GM13976 (cell line): ENCODE results near the gene SYCE3.
"Not testable (repeated sequence)": the region's sequence is repeated elsewhere in the genome, so short reads cannot be mapped to it uniquely, and the experiment has no call there.

Experiments used
- DNase-seq: peaks from one replicate; pipeline ENCODE4 v3.0.0; 2012; ENCODE audit warnings: low spot score
- in situ Hi-C: fragments of 300-500 bp; cut with MboI; formaldehyde crosslinking; loops from one replicate; pipeline ENCODE4 v1.12.0; 2022; ENCODE audit warnings: low sequenced_read_pairs, mixed read lengths, inconsistent platforms; ENCODE audit not compliant: unreplicated experiment
- TF ChIP-seq, protein P1 (sequence below): IDR thresholded peaks from 2 replicates; pipeline ENCODE4 v1.5.1; 2012; ENCODE audit warnings: borderline replicate concordance, mild to moderate bottlenecking; ENCODE audit not compliant: insufficient read depth; ENCODE audit errors: extremely low read depth, missing control alignments, control extremely low read depth

The SYCE3 gene

DNA sequence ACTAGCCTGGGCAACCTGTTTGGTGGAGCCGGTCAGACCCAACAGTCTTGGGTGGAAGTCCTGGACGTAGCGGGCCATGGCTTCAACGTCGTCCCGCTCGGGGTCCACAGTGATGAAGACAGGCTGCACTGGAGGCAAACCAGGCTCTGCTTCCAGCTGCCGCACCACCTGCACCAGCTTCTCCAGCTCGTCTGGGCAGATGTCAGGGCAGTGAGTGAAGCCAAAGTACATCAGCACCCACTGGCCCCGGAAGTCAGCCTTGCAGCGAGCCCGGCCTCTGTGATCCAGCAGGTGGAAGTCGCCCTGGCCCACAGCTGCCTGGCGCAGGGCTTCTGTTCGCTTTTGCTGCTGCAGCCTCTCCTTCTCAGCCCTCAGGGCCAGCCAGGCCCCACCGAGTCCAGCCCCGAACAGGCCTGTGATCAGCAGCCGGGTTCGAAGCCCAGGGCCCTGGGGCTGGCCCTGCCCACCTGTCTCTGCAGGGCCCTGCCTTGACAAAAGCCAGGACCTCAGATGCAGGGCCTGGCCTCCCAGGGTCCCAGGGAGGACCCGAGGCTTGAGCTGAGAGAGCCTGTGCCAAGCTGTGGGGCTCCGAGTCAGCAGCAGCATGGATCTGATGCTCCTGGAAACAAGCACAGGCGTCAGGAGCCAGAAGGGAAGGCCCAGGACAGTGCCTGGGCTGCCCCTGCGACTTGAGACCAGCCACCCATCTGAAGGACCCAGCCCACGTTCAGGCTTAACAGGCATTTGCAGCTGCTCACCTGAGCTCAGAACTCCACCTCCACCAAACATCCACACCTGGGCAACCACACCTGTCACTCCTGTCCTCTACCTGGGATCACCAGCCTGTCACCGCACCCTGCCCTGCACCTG is 38.7 kb downstream of the SYCE3 start:
- in situ Hi-C loops, result no loop called here
- DNase-seq, result no peak
- TF ChIP-seq, protein P1, sequence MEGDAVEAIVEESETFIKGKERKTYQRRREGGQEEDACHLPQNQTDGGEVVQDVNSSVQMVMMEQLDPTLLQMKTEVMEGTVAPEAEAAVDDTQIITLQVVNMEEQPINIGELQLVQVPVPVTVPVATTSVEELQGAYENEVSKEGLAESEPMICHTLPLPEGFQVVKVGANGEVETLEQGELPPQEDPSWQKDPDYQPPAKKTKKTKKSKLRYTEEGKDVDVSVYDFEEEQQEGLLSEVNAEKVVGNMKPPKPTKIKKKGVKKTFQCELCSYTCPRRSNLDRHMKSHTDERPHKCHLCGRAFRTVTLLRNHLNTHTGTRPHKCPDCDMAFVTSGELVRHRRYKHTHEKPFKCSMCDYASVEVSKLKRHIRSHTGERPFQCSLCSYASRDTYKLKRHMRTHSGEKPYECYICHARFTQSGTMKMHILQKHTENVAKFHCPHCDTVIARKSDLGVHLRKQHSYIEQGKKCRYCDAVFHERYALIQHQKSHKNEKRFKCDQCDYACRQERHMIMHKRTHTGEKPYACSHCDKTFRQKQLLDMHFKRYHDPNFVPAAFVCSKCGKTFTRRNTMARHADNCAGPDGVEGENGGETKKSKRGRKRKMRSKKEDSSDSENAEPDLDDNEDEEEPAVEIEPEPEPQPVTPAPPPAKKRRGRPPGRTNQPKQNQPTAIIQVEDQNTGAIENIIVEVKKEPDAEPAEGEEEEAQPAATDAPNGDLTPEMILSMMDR, result no peak

DNA sequence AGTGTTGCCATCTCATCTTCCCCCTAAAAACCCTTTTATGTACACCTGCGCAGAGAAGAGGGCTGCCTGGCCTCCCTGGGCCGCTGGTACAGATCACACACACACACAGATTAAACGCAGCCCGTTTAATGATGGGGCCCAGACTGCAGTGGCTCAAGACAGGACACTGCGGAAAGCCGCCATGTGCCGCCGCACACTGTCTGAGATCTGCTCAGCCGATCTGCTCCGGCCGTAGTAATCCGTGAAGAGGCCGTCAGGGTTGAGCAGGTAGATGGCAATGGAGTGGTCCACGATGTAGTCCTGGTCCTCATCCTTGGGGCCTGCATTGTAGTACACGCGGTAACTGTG is 39.3 kb downstream of the SYCE3 start:
- in situ Hi-C loops, result no loop called here
- DNase-seq, result no peak
- TF ChIP-seq, protein P1, result no peak

DNA sequence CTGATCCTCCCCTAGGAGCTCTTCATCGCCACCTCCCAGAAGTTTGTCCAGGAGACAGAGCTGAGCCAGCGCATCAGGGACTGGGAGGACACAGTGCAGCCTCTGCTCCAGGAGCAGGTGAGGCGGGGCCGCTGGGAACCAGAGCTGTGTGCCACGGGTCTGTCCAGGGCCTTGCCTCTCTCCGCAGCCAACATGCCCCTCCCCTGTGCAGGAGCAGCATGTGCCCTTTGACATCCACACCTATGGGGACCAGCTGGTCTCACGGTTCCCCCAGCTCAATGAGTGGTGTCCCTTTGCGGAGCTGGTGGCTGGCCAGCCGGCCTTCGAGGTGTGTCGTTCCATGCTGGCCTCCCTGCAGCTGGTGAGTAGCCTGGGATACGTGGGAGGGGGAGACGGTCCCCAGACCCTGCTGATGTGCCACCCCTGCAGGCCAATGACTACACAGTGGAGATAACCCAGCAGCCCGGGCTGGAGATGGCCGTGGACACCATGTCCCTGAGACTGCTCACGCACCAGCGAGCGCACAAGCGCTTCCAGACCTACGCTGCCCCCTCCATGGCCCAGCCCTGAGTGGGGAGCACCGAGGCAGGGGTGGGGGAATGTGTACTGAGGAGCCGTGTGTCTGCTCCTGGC is 39.8 kb downstream of the SYCE3 start:
- no peak for DNase-seq
- in situ Hi-C loops, result no loop called here

DNA sequence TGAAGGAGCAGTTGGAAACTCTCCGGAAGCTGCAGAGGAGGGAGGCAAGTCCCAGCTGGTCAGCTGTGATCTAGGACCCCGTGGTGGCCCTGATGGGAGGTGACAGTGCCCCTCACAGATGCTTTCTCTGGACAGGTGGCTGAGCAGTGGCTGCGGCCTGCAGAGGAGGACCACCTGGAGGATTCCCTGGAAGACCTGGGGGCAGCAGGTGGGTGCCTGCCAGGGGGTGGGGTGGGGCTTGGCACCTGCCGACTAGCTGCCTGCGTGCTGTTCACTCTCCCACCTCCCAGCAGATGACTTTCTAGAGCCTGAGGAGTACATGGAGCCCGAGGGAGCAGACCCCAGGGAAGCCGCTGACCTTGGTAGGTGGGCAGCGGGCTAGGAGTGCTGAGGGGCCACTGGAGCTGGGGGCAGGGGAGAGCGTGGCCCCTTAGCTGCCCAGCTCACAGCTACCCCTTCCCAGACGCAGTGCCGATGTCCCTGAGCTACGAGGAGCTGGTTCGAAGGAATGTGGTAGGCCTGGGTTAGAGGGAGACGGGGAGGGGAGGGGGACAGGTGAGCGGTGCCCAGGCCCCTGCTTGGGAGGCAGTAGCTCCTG is 40.4 kb downstream of the SYCE3 start:
- no peak for DNase-seq
- TF ChIP-seq, protein P1, result no peak
- in situ Hi-C loops, result no loop called here

More for the DNA sequence above, 39.8 kb downstream of the SYCE3 start:
- TF ChIP-seq, protein P1, result no peak

DNA sequence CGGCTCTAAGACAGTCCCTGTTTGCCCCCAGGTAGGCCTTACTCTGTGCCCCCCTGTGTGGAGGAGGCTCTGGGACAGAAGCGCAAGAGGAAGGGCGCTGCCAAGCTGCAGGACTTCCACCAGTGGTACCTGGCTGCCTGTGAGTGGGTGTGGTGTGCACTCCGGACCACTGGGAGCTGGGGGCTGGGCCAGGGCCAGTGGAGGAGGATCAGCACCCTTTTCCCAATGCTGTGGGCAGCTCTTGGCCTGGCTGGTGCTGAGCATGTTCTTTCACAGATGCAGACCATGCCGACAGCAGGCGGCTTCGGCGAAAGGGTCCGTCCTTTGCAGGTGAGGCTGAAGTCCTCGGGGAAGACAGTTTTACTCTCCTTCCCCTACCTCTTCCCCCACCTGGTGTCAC is 41.0 kb downstream of the SYCE3 start:
- TF ChIP-seq, protein P1, result no peak
- in situ Hi-C loops, result no loop called here
- no peak for DNase-seq

DNA sequence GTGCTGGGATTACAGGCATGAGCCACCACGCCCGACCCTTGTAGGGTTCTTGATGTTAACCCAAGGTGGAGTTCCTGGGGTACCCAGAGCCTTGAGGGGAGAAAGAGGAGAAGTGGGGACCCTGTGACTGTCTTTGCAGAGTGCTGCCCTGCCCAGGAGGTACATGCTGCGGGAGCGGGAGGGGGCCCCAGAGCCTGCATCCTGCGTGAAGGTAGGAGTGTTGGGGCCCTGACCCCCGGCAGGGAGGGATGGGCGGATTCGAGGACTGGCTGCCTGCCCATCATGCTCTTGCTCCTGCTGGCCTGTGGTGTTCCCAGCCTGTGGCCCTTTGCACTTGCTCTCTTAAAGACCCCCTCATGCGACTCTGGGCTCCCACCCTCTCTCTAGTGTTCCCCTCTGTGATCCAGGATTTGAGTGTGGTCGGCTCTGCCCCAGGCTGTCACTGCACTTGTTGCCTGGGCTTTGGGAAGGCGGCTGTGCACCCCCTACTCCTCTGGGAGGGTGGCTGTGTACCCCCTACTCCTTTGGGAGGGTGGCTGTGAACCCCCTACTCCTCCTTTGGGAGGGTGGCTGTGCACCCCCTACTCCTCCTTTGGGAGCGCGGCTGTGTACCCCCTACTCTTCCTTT is 41.8 kb downstream of the SYCE3 start:
- TF ChIP-seq, protein P1, result no peak
- no peak for DNase-seq
- in situ Hi-C loops, result no loop called here

DNA sequence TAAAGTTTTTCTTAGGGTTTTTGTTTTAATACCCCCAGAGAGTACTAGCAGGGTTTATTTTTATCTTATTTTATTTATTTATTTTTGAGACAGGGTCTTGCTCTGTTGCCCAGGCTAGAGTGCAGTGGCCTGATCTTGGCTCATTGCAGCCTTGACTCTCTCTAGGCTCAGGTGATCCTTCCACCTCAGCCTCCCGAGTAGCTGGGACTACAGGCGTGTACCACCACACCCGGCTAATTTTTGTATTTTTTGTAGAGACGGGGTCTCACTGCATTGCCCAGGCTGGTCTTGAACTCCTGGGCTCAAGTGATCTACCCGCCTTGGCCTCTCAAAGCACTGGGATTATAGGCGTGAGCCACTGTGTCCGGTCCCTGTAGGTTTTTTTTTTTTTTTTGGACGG is 42.5 kb downstream of the SYCE3 start:
- in situ Hi-C loops, DNase-seq: not testable (repeated sequence)
